NCI-H69 (cell line): ENCODE measurements around the gene C10orf105.

Experiments used
- DNase-seq: peaks from one replicate; lab custom pipeline; 2025; lab: John Stamatoyannopoulos, UW

Gene C10orf105

DNA sequence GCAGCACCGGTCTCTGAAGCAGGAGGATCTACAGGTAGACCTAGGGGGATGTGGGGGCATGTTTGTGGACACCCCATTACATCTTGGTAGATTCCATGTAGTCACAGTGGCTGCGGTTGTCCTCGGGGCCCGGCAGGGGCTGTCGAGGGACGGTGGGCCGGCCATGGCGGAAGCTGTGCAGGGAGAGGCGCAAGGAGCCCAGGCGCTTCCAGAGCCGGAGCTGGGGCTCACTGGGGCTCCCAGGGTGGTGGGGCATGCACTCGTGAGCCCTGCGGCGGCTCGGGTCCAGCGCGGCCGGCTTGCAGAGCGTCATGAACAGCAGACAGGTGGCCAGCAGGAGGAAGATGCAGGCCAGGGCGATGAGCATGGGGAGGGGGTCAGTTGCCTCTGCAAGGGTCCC, 3.7 kb downstream of the C10orf105 start:
- no peak for DNase-seq

DNA sequence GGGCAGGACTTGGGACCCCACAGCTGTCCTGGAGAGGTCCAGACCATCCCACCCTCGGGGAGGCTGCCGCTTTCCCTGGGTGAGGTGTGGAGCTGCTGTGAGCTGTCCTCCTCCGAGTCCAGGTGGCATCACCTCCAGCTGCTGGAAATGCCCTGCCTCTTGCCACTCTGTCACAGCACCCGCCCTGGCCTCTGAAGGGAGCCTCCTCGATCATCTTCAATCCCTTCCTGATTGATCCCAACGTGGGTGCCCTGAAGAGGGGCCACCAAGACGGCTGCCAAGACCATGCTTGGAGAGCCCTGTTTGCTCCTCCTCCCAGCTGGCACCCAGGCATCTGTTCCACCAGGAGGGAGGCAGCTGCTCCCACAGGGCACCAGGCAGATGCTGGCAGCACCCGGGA, 4.6 kb downstream of the C10orf105 start:
- no peak for DNase-seq

DNA sequence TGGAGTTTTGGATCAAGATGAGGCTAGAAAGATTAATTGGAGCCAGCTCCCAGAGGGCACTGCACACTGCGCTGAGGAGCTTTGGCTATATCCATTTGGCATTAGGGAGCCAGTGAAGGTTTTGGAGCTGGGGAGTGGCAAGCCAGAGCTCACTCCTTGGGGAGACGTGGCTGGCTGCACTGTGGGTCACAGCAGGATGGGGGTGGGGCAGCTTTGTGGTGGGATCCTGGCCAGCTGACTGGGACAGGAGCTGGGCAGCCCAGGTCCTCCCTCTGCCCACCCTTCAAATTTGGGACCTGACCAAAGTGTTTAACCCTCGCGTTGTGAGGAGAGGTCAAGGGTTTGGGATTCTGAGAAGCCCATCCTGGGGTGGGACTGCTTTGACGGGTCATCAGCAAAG, 5.0 kb downstream of the C10orf105 start:
- DNase-seq: no peak

DNA sequence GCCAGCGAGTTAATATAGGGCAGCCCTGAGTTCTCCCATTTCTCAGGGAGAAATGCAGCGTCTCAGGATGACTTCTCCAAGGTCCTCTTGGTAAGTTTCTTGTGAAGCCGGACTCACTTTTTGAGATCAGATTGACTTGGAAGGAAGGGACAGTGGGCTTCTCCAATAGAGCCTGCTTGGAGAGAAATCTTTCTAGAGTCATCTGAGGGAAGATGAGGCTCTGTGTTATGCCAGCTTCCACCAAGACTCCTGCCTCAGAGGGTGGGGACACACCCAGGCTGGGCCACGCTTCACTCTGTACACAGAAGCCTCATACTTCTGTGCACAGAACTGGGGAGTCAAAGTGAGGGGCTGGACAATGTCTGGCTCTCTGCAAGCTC, 5.6 kb downstream of the C10orf105 start:
- no peak for DNase-seq

DNA sequence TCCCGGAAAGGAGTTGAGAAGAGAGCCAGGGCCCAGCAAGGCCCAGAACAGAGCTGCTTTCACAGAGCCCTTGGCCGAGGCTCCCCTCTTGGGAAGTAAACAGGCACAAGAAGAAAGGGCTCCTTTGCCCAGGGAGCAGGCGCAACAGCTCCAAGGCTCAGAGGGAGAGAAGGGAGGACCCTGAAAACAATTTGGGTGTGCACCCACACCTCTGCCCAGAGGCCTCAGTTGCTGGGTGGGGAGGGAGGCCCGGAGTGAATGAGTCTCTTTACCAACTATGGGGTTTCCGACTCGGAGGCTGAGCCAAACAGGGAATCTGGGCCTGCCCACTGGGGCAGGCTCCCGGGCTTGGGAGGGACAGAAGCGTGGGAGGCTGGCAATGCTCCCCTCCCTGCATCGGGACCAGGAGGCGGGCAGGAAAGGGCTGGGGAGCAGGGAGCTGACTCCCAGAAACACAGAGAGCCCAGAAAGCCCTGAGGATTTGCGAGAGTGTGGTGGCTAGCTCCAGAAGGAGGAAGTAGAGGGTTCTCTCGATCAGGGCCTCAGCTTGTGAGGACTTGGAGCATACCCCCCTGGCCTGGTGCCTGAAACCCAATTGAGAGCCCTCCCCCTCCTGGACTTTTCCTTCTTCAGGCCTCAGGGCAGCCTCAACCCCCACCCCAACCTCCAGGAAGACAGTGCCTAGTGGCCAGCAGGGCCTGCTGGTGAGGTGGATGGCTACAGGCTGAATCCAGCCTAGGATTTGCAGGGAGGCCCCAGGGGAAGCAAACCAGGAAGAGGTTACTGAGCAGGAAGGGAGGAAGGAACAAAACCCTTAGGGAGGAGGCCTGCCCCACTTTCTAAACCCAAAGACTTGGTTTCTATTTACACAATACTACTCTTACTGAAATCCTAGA, 6.2 kb downstream of the C10orf105 start:
- peak; percentile 29 for DNase-seq

DNA sequence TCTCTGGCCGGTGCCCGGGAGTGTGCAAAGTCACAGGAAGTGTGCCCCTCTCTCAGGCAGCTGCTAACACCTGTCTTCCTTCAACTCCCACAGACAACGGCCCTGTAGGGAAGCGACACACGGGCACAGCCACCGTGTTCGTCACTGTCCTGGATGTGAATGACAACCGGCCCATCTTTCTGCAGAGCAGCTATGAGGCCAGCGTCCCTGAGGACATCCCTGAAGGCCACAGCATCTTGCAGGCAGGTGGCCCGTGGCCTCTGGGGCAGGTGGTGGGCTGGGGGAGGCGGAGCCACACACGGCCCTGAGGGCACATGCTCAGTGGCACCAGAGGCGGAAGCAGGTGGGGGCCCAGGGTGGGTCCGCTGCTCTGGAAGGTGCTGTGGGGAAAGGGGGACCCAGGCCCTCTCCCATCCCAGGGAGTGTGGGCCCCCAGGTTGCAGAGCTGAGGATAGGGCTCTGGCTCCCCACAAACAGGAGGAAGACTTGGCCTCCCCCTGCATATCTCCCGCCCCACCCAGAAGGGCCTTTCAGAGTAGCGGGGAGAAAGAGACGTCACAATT, 6.9 kb downstream of the C10orf105 start:
- no peak for DNase-seq

DNA sequence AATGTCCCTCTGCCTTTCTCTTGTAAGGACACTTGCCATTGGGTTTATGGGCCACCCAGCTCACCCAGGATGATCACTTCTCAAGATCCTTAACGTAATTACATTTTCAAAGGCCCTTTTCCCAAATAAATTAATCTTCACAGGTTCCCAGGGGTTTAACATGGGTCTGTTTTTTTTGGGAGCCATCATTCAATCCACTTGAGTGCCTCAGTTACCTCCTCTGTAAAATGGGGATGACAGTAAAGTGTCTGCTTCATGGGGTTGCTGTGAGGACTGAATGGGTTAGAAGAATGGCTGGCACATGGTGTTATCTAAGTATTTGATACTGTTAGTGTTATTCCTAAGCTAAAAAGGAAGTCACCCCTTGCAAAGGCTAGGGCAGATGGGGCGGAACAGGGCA, 7.4 kb downstream of the C10orf105 start:
- DNase-seq: no peak

DNA sequence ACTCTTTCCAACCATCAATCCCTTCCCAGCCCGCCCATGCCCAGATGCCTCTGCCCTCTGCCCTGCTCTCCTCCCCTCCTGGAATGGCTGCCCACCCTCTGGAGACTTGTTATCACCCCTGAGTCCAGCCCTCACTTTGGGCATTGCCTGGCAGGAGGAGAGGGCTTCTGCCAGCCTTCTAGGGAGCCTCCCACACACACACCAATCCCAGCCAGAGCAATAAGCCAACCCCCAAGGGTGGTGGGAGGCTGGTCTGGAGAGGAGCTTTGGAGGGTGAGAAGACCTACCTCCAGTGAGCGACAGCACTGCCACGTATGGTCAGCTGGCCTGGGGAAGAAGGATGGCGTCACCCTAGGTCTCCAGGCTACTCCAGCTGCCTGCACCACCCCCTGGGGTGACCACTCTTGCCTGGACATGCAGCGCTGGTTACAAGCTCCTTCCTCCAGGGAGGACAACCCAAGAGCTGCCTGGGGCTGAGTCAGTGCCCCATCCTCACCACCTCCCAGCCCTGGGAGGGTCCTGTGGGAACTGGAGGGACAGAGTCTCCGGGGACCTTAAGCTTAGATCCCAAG, 8.4 kb downstream of the C10orf105 start:
- DNase-seq: peak; percentile 69

DNA sequence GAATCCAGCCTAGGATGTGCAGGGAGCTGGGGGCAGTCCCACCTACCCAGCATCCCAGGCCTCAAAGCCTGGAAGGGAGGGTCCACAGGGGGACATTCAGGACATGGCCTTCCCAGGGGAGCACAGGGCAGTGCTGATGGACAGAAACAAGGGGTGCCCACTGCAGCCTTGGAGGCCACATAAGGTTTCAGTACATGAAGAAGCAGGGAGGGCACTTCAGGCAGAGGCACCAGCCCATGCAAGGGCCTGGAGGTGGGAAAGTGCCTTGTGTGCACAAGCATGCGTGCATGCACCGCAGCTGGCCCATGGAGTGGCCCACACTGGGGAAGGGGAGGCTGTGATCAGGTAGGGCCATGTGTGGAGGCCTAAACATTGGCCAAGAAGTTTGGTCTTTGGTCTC, 9.1 kb downstream of the C10orf105 start:
- DNase-seq: no peak

DNA sequence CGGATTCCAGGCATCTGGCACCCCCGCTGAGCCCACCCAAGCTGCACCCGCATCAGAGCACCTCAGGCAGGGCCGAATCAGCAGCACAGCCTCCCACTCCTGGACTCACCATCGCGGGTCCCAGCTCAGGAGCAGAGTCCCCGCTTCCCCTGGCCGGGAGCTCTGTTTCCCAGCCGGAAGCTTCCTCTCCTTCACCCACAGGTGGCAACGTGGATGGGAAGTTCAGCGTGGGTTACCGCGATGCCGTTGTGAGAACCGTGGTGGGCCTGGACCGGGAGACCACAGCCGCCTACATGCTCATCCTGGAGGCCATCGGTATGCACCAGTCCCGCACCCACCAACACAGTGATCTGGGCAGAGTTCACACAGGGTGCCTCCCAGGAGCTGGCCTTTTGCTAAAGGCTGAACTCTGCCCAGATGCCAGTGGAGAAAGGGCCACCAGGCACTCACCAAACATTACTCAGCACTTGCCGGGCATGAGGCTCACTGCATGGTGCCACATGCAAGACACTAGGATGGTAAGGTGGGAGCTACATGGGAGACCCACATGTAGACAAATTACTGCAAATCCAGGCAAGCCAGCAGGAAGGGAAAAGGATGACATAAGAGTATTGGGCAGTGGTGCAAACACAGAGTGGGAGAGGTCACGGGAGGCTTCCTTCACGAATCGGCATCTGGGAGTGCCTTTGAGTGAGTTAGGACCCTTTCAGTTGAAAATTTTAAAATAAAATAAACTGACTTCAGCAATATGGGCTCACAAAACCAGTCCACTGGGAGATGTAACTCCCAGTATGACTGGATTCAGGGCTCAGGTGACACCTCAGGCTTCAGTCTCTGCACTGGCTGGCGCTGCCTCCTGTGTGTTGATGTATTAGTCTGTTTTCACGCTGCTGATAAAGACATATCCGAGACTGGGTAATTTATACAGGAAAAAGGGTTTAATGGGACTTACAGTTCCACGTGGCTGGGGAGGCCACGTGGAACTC, 10.4 kb downstream of the C10orf105 start:
- no peak for DNase-seq

DNA sequence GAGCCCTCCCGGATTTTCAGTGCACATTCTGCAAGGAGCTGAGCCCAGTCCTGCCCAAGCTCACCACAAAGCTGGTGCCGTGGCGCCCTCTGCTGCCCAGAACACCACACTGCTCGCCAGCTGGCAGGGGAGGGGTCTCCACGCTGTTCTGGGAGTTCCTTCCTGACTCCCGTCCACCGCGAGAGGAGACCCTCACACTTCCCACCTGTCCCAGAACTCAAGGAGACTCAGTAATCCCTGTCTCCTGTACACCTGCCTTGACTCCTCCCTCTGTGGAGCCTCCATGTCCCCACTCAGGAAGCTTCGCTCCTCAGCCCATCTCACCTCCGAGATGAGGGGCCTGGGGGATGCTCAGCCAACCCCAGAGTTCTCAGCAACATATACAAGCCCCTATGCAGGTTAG, 11.3 kb downstream of the C10orf105 start:
- peak; percentile 53 for DNase-seq

DNA sequence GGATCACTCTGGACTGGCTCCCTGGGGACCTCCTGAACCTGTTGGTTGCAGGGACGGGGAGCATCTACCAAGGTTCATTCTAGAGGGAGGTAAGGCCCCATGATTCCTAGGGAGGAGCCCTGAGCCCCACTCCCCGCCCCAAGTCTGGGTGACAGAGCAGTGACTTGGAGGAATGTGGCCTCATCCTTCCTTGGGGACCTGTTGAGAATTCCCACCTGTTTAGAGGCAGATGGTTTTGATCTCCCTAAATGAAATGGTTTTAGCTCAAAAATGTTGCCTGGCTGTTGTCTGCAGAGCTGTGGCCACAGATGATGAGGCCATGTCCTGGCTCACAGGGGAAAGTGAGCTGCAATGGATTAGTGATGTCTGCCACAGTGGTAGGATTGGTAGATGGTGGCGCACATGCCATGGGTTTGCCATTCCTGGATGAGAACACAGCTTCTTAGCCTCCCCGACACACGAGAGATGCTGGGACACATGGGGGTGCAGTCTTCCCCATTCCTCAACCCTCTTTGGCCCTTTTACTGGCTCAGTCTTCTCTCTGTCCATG, 12.3 kb downstream of the C10orf105 start:
- DNase-seq: no peak

DNA sequence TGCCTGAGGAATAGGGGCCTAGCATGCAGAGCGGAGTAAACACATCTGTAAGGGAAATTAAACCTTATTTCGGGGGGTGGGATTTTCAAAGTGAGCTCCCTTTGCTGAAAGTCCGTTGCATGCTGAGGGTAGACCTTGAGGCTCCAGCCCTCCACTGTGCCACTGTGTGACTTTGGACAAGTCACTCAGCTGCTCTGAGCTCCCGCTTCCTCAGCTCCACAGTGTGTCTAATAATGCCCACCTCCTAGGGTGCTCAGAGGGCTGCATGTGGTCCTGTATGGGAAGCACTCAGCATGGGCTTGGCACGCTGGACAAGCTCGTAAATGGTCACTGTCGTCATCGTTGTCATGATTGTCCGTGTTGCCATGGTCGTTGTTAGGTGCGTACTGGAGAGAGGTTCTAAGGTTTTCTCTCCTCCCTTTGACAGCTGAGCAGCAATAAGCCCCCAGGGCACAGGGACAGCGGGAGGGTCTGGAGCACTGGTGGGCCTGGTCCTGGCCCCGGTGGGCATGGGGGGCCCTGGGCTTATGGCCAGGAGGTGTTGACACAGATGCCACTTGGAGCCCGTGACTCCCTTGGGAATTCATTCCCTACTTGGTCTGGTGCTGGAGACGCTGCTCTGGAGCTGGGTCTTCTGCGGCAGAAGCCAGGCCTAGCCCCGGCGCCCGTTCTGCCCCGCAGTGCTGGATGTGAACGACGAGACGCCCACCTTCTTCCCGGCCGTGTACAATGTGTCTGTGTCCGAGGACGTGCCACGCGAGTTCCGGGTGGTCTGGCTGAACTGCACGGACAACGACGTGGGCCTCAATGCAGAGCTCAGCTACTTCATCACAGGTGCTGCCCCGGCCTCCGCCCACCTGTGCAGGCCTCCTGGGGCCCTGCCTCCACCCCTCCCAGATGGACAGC, 13.1 kb downstream of the C10orf105 start:
- peak; percentile 22 for DNase-seq

DNA sequence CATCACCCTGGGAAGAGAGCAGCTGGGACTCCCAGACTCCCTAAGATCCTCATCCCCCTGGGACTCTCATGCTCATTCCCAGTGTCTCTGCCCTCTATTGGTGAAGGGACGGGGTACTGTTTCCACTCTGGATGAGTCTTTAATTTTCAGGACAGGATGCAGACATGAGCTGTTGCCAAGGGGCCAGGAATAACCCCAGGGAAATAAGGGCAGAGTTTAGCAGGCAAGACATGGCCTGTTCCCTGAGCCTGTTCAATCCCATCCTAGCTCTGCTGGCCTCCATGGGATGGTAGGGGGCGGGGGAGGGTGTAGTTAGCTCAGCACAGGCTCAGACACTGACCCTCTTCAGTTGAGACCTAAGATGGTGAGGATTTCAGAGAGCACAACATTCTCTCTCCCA, 14.0 kb downstream of the C10orf105 start:
- peak; percentile 18 for DNase-seq

DNA sequence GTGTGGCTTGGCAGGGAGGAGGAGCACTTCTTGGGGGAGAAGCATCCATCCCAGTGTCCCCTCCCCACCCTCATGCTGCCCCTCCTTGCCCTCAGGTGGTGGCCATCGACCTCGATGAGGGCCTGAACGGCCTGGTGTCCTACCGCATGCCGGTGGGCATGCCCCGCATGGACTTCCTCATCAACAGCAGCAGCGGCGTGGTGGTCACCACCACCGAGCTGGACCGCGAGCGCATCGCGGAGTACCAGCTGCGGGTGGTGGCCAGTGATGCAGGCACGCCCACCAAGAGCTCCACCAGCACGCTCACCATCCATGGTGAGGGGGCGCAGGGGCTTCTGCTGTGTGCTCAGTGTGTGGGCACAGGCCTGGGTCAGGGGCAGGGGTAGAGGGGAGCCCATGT, 14.8 kb downstream of the C10orf105 start:
- DNase-seq: no peak

DNA sequence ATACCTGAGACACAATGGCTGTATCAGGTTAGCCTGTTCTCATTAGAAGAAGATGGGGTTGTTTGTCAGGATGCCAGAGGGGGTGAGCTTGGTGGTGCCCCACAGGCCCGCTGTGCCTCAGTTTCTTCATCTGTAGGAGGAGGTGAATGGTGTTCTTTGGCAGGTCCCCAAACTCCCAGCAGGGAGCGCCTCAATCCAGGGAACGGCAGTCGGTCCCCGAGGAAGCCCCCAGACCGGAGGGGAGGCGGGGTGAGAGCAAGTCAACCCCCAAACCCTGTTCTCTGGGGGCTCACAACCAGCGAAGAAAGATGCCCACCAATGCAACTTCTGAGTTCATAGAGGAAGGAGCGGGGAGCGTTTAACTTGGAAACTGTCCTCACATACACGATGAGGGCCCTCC, 16.0 kb downstream of the C10orf105 start:
- no peak for DNase-seq

DNA sequence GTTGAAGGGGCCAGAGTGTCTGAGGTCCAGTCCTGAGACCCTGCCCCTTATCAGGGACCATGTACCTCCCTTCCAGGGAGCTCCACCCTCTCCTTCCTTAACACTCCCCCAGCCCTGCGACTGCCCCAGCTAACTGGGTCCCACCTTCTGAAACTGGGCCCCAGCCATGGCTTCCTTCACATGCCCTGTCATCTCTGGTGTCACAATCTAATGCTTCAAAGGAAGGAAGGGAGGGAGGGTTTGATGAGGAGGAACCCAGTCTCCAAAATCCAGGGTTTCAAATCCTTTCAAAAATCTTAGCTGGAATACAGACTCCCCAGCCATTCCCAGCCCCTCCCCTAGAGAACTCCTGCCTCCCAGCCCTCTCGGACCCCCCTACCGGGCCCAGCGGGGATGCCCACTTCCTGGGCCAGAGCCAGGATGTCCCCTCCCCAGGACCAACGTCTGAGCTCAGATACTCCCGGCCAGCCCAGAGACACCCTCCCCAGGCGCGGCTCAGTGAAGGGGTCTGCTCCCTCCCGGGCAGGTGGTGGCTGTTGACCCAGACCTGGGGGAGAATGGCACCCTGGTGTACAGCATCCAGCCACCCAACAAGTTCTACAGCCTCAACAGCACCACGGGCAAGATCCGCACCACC, 18.0 kb downstream of the C10orf105 start:
- DNase-seq: no peak

DNA sequence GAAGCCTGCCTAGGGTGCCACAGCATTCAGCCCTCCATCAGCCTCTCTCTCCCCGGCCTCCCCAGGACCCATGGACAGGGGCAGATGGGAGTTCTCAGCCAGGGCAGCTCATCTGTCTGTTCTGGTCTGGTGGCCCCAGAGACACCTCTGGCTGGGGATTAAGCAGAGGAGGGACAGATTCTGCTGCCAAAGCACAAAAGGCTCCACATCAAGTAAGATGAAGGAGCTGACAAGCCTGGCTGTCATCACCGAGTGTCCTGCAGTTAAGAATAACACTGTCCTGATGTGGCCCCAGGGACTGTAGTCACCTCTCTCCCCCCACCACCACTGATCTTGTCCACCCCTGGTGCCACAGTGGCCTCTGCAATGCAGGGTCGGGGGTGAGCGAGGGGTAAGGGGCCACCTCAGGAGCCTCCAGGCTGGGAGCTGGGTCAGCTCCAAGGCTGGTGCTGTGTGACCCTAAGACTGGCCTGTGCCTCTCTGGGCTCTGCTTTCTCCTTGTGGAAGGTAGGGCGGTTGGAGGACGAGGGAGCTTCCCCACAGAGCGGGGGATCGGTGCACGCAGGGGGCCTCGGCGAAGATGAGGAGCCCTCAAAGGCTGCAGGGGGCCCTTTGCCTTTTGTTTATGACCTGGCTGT, 18.7 kb downstream of the C10orf105 start:
- no peak for DNase-seq

DNA sequence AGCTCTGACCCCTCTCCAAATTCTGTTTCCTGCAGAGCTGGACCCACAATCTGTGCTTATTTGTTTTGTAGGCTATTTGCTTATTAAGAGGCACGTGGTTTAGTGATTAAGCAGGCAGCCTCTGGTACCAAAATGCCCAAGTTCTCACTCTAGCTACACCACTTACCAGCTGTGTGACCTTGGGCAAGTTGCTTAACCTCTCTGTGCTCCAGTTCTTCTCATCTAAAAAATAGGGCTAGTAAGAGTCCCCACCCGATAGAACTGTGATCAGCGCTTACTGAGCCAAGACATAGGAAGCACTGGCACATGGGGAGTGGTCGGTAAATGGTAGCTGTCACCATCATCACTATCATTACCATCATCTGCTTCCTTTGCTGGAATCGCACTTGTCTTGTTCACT, 20.8 kb downstream of the C10orf105 start:
- DNase-seq: no peak
